Skeletal muscle cell (primary cell): ENCODE results near the gene GSTM3.
A peak's percentile ranks its signal among the peaks of the same experiment; 100 is the strongest.
"Not testable (repeated sequence)": the region's sequence is repeated elsewhere in the genome, so short reads cannot be mapped to it uniquely, and the experiment has no call there.

Source experiments
- DNase-seq: peaks from one replicate; pipeline ENCODE4 v3.0.0-alpha.2; 2010; ENCODE audit warnings: low read depth
- H3K4me3 ChIP-seq: 2 replicates; pipeline ENCODE4 v1.5.1; 2011; ENCODE audit warnings: low read depth, mild to moderate bottlenecking, control low read depth, low read length, moderate library complexity

Gene GSTM3

GRCh38 chr1:109776911-109777310, 36.1 kb upstream of the GSTM3 start:
- H3K4me3 ChIP-seq, result no peak overlapping the region
- no peak for DNase-seq

- DNase-seq, result no peak
These were observed 35.5 kb upstream of the GSTM3 start for GRCh38 chr1:109776206-109776835.

GRCh38 chr1:109775398-109775797, 34.6 kb upstream of the GSTM3 start:
- no peak for DNase-seq
- no peak overlapping the region for H3K4me3 ChIP-seq

More at GRCh38 chr1:109776206-109776835, 35.5 kb upstream of the GSTM3 start:
- H3K4me3 ChIP-seq, result no peak overlapping the region

GRCh38 chr1:109773900-109774485, 33.2 kb upstream of the GSTM3 start:
- no peak for DNase-seq
- no peak overlapping the region for H3K4me3 ChIP-seq

- no peak overlapping the region for H3K4me3 ChIP-seq
- DNase-seq, result peak; percentile 45
These were observed 32.5 kb upstream of the GSTM3 start for GRCh38 chr1:109773203-109773899.

DNA sequence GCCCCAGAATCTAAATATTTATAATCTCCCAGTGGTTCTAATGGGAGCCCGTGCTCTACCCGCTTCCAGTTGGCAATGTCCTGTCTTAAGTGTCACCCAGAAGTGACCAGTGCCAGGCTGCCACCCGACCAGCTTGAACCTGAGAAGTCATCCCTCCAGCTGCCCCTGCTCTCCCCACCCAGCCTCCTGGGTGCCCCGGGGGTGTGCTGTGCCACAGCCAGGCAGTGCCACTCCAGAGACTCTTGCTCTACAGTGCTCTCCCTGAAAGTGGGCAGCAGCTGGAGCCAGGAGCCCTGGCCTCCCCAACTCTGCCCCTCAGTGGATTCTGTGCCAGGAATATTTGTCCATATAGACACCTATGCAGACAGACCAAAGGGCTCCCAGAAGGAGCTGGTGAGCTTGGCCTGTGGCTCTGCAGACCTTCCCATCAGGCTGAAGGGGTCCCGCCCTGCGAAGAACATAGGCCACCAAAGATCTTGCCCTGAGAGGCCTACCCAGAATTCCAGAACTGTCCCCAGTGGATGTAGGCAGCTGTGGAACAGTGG, 31.9 kb upstream of the GSTM3 start:
- no peak overlapping the region for H3K4me3 ChIP-seq
- DNase-seq, result no peak

- DNase-seq, result no peak
- H3K4me3 ChIP-seq, result no peak overlapping the region
These were observed 31.1 kb upstream of the GSTM3 start for GRCh38 chr1:109771712-109772657.

DNA sequence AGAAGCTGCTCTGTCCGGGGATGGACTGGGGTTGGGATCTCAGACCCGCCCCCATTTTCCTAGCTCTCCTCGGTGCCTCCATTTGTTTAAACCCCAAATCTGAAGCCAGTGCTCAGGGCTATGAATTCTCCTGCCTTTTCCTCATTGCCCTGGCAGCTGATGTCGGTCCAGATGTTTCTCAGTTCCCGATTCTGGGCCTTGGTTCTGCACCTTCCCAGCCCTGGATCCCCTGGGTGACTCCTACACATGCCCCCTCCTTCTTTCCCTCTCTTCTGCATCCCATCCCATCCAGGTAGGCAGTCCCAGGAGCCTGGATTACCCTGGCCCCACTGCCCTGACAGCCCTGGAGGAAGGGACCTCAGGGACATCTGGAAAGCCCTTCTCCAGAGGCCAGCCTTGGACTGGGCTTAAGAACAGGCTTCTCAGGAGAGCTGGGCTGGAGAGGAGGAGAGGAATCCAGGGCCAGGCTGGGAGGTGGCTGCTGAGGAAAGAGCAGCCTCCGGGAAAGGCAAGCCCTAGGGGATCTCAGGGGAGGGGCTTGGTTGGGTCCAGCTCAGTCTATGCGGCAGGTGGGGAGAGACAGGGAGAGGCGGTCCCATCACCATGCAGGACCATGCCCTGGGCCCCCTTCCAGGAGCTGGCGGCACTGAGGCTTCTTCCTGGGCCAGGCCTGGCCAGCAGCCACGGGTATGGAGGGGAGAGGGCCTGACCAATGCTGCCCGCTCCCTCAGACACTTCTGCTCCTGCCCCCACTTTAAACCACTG, 29.7 kb upstream of the GSTM3 start:
- DNase-seq, result no peak
- no peak overlapping the region for H3K4me3 ChIP-seq

DNA sequence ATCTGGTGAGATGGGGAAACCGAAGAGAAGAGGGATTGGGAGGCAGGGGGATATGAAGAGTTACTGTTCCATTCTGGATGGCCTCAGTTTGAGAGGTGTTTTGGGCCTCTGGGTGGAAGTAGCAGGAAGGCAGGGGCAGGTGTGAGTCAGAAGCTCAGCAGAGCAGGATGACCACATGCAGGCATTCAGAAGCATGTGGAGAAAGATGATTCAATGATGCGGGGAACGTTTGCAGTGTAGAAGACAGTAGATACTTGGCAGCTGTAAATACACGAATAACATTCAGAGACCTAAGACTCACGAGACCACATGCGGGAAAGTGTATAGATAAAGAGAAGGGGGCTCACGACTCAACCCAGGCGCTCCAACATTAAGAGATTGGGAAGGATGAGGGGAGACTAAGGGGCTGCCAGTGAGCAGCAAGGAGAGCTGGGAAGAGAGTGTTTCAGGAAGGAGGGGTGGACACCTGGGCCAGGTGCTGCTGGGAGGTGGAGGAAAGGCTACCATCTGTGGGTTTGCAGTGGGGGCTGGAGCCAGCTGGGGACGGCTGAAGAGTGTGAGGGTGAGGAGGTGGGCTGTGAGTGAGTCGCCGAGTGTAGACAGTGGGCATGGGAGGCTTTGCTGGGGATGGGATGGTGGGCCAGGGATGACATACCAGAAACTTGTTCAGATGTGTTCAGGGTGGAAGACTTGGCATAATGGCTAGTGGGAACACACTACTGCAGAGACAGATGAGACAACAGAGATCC, 28.7 kb upstream of the GSTM3 start:
- peak; percentile 60 for DNase-seq
- H3K4me3 ChIP-seq, result no peak overlapping the region

GRCh38 chr1:109768820-109769219, 28.0 kb upstream of the GSTM3 start:
- DNase-seq, result no peak
- H3K4me3 ChIP-seq, result no peak overlapping the region

GRCh38 chr1:109768335-109768650, 27.5 kb upstream of the GSTM3 start:
- no peak for DNase-seq
- H3K4me3 ChIP-seq, result no peak overlapping the region

- no peak for DNase-seq
- H3K4me3 ChIP-seq, result no peak overlapping the region
These were observed 26.9 kb upstream of the GSTM3 start for GRCh38 chr1:109767637-109768334.

GRCh38 chr1:109766991-109767636, 26.3 kb upstream of the GSTM3 start:
- H3K4me3 ChIP-seq, DNase-seq: not testable (repeated sequence)

- DNase-seq, result no peak
- no peak overlapping the region for H3K4me3 ChIP-seq
These were observed 25.2 kb upstream of the GSTM3 start for GRCh38 chr1:109765896-109766615.

- H3K4me3 ChIP-seq, result no peak overlapping the region
These were observed 24.6 kb upstream of the GSTM3 start for GRCh38 chr1:109765483-109765815.

GRCh38 chr1:109764561-109765482, 24.0 kb upstream of the GSTM3 start:
- DNase-seq, result no peak
- H3K4me3 ChIP-seq, result no peak overlapping the region

More at GRCh38 chr1:109765483-109765815, 24.6 kb upstream of the GSTM3 start:
- DNase-seq, result no peak
